Panc1 (cell line): ENCODE measurements around the gene EVA1C. TPM values are rescaled to one million over a fixed set of nuclear protein-coding genes. Genes with fewer than 3 reads are reported as not detected.

Source experiments
- ATAC-seq: fragments of 200-7000 bp; cut with Tn5 transposase; 2 replicates; pipeline ENCODE4 v1.9.1; 2020; ENCODE audit warnings: mild to moderate bottlenecking, moderate library complexity
- BruUV-seq: library from RNA; stranded (reverse); fragments of 400-500 nt; replicated peaks from 2 replicates; lab custom pipeline; 2021; lab: Mats Ljungman, UMichigan
- CTCF ChIA-PET: fragments of 300-600 bp; sonication (Branson Sonifier 250); formaldehyde crosslinking; loops from one replicate; lab custom pipeline; 2022; ENCODE audit warnings: antibody characterized with exemption; lab: Charles Lee
- POLR2A ChIA-PET: fragments of 300-600 bp; sonication (Branson Sonifier 250); formaldehyde crosslinking; loops from one replicate; lab custom pipeline; 2022; ENCODE audit warnings: antibody characterized with exemption; lab: Charles Lee
- DNase-seq: peaks from one replicate; pipeline ENCODE4 v3.0.0-alpha.2; 2010; ENCODE audit warnings: low read depth, low spot score
- H3K27ac ChIP-seq: 2 replicates; pipeline ENCODE4 v1.5.1; 2011; ENCODE audit warnings: mild to moderate bottlenecking, low read length, inconsistent platforms
- H3K27me3 ChIP-seq: fragments of 200-500 bp; sonication (Bioruptor generic); 2 replicates; pipeline ENCODE4 v1.6.0; 2014; ENCODE audit warnings: low read length, inconsistent platforms; ENCODE audit not compliant: control insufficient read depth, insufficient read depth
- H3K36me3 ChIP-seq: fragments of 200-500 bp; sonication (Bioruptor generic); 2 replicates; pipeline ENCODE4 v1.5.1; 2014; ENCODE audit warnings: inconsistent platforms, mild to moderate bottlenecking, low read length, moderate library complexity; ENCODE audit not compliant: control insufficient read depth, insufficient read depth
- H3K4me1 ChIP-seq: 2 replicates; pipeline ENCODE4 v1.5.1; 2011; ENCODE audit warnings: inconsistent platforms, mild to moderate bottlenecking, low read length, moderate library complexity; ENCODE audit not compliant: control insufficient read depth, insufficient read depth
- H3K4me3 ChIP-seq, 2 experiments: 2 replicates each; pipeline ENCODE4 v1.5.1; 2011 to 2012; ENCODE audit warnings: low read depth in 2 of 2, low read length in 2 of 2, mild to moderate bottlenecking in 2 of 2, inconsistent platforms in 1 of 2, moderate library complexity in 1 of 2
- H3K9me3 ChIP-seq: fragments of 200-500 bp; sonication (Bioruptor generic); 2 replicates; pipeline ENCODE4 v1.5.1; 2014; ENCODE audit warnings: low read depth, mild to moderate bottlenecking, inconsistent platforms, low read length, moderate library complexity; ENCODE audit not compliant: control insufficient read depth, insufficient read depth
- CTCF ChIP-seq: fragments of 450-650 bp; IDR thresholded peaks from 2 replicates; pipeline ENCODE4 v1.5.1; 2017; ENCODE audit warnings: mild to moderate bottlenecking
- POLR2AphosphoS5 ChIP-seq: IDR thresholded peaks from 2 replicates; pipeline ENCODE4 v1.6.1; 2012; ENCODE audit warnings: mild to moderate bottlenecking, low read depth, low read length, moderate library complexity
- REST ChIP-seq, 2 experiments: IDR thresholded peaks; 2 replicates each; pipeline ENCODE4 v1.6.1; 2011 to 2012; ENCODE audit warnings: low read depth in 2 of 2, control low read depth in 1 of 2, low read length in 1 of 2, mild to moderate bottlenecking in 1 of 2, moderate library complexity in 1 of 2; ENCODE audit not compliant: insufficient read depth in 1 of 2
- SIN3A ChIP-seq: IDR thresholded peaks from 2 replicates; pipeline ENCODE4 v1.6.1; 2012; ENCODE audit warnings: low read depth, mild to moderate bottlenecking, low read length, moderate library complexity, borderline replicate concordance; ENCODE audit not compliant: insufficient read depth
- TCF7L2 ChIP-seq: IDR thresholded peaks from 2 replicates; pipeline ENCODE4 v1.6.1; 2011; ENCODE audit warnings: mild to moderate bottlenecking, low read depth, low read length, inconsistent platforms
- in situ Hi-C: cut with HindIII; loops from 2 replicates; pipeline ENCODE4 v1.10.0; 2016; ENCODE audit warnings: low sequenced_read_pairs, low pct_unique_long_range_greater_than_20kb
- intact Hi-C: fragments of 100-400 bp; cut with micrococcal nuclease; formaldehyde crosslinking; loops from one replicate; pipeline ENCODE4 v1.10.0; 2022; ENCODE audit not compliant: unreplicated experiment
- total RNA-seq: library from RNA; stranded (reverse); gene quantifications from one replicate; pipeline ENCODE4 v1.2.1, GENCODE V29; 2021; ENCODE audit not compliant: unreplicated experiment

The EVA1C gene
- total RNA-seq, 1 experiment from 2014 or later = 2.8 TPM

DNA sequence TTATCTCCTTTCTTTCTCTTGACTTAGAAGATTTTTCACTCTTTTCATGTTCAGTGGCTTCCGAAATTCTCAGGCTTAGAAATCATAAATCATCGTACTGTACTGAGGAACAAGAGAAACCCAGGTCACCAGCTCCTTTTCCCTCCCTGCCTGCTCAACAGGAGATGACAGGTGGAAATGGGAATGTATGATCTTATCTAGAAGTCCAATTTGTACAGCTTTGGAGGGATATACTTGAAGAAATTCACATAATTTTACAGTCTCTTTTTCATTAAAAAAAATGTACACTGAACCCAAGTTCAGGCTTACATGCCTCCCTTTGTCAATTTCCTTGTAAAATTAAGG, 11.7 kb downstream of the EVA1C start:
- ChIA-PET CTCF (no interaction called here), POLR2A (no interaction called here)
- no peaks in the 10 kb centered on the region for H3K27me3 ChIP-seq
- no peaks in the 10 kb centered on the region for H3K9me3 ChIP-seq
- in situ Hi-C loops = no loop called here
- ATAC-seq (no peak), DNase-seq (no peak)
- H3K36me3 ChIP-seq = no peaks in the 10 kb centered on the region
- TF ChIP-seq SIN3A = no peak
- TF ChIP-seq TCF7L2 = no peak
- no peak for TF ChIP-seq REST (IDR thresholded peaks at IDR 0.05; ENCODE audit: insufficient read depth in 1 of 2, low read depth in 2 of 2, low read length in 1 of 2)
- no peak for TF ChIP-seq CTCF
- TF ChIP-seq POLR2AphosphoS5 = no peak
- no peak overlapping the region for H3K4me3 ChIP-seq
- intact Hi-C loops = no loop called here
- BruUV-seq = no TSS peak
- no peak overlapping the region for H3K27ac ChIP-seq
- no peaks in the 10 kb centered on the region for H3K4me1 ChIP-seq

GRCh38 chr21:32424674-32425073, 12.2 kb downstream of the EVA1C start:
- POLR2A ChIA-PET = interaction anchor here (0.7 kb wide), 1 partner anchor 188 kb away, joined by 17 read pairs; no protein-coding TSS in a partner anchor
- intact Hi-C loops = no loop called here
- no peak overlapping the region for H3K27ac ChIP-seq

More at GRCh38 chr21:32424674-32425073, 12.2 kb downstream of the EVA1C start:
- H3K9me3 ChIP-seq = no peaks in the 10 kb centered on the region
- ATAC-seq (no peak), DNase-seq (no peak)
- in situ Hi-C loops = no loop called here
- no TSS peak for BruUV-seq
- H3K4me3 ChIP-seq = no peak overlapping the region
- TF ChIP-seq CTCF (no peak), REST (IDR thresholded peaks at IDR 0.05; ENCODE audit: insufficient read depth in 1 of 2, low read depth in 2 of 2, low read length in 1 of 2) (no peak), POLR2AphosphoS5 (no peak), TCF7L2 (no peak), SIN3A (no peak)
- no peaks in the 10 kb centered on the region for H3K4me1 ChIP-seq
- H3K27me3 ChIP-seq = no peaks in the 10 kb centered on the region
- CTCF ChIA-PET = no interaction called here
- H3K36me3 ChIP-seq = no peaks in the 10 kb centered on the region
